GM18502 (cell line): Measurements from ENCODE around the gene ZNF792.
A peak's percentile ranks its signal among the peaks of the same experiment; 100 is the strongest.
"Not testable (repeated sequence)": the region's sequence is repeated elsewhere in the genome, so short reads cannot be mapped to it uniquely, and the experiment has no call there.

Experiments used
- ATAC-seq: cut with Tn5 transposase; IDR thresholded peaks from one replicate; pipeline ENCODE4 v1.9.1; 2021; ENCODE audit warnings: mild to moderate bottlenecking; ENCODE audit not compliant: unreplicated experiment, poor library complexity

ZNF792 gene

GRCh38 chr19:34932494-34932893 is 31.5 kb downstream of the ZNF792 start:
- no peak for ATAC-seq

GRCh38 chr19:34926685-34927375 is 37.2 kb downstream of the ZNF792 start, which contains the start of gene ZNF30:
ZNF30 (plus strand) TSS chr19:34926903; CDS start chr19:34929948, 3,045 bp downstream.
- peak; percentile 92 for ATAC-seq

- no peak for ATAC-seq
Observed at GRCh38 chr19:34926361-34926684, 37.7 kb downstream of the ZNF792 start.

DNA sequence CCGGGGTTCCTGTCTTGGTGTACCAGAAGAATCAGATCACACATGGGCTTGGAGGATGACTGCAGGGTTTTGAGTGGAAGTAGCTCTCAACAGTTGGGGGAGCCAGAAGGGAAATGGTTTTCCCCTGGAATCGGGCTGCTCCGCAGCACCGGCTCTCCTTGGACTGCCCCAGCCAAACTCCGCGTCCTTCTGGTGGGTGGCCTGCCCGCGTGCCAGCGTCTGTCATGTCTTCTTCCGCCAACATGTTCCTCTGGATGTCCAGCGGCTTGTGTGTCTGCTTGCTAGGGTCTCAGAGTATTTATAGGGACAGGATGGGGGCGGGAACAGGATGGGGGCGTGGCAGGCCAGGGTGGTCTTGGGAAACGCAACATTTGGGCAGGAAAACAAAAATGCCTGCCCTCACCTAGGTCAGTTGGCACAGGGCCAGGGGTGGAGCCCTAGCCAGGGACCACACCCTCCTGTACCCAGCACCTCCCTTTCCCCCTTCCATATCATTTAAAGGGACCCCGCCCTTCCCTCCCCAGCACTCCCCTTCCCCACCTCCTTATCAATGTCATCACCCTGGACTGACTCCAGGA is 38.7 kb downstream of the ZNF792 start:
- no peak for ATAC-seq

GRCh38 chr19:34920090-34920786 is 43.8 kb downstream of the ZNF792 start:
- ATAC-seq = not testable (repeated sequence)

DNA sequence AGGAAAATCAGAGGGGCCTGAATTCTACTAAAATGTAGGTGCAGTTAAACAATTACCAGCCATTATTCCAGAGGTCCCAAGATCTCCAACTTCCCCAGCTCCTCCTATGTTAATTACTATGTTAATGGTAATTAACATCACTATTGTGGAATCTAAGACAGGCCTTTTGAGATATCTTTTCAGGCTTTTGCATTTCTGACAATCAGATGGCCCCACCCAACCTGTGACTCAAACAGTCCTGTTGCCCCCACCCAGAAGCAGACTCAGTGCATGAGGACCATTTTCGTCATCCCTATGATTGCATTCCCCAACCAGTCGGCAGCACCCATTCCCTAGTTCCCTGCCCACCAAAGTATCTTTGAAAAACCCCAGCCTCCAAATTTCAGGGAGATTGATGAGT is 45.8 kb downstream of the ZNF792 start:
- no peak for ATAC-seq

DNA sequence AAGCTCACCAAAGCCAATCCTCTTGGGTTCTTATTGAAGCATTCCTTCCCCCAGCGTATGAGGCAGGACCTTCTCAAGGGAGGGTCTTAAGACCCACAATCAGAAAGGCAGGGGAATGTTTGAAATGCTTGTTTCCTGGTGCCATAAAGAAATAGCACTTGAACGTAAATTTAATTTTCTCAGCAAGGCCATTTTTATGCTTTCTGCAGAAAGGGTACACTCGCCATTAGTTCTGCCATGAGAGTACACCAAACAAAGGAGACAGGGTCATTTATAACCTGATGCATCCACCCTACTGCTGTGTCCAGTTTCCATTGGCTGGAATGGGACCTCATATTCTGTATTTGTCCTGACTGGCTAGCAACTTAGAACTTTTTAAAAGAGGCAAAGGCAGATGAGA is 46.9 kb downstream of the ZNF792 start:
- ATAC-seq = not testable (repeated sequence)

GRCh38 chr19:34910770-34911169 is 53.3 kb downstream of the ZNF792 start:
- ATAC-seq = no peak
